ENCODE measurements around the gene CRYBA2.

The CRYBA2 gene

DNA sequence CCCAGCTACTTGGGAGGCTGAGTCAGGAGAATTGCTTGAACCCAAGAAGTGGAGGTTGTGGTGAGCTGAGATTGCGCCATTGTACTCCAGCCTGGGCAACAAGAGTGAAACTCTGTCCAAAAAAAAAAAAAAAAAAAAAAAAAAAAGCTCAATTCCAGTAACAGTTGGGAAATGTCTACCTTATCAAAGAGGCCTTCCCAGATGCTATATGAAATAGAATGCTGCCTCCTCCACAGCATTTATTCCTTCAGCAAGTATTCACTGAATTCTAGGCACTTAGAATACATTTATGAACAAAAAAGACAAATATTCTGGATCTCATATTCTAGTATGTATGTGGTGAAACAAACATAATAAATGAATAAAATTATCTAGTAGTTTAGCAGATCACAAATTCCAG, 46.6 kb downstream of the CRYBA2 start:
- DNase-seq = no peak

DNA sequence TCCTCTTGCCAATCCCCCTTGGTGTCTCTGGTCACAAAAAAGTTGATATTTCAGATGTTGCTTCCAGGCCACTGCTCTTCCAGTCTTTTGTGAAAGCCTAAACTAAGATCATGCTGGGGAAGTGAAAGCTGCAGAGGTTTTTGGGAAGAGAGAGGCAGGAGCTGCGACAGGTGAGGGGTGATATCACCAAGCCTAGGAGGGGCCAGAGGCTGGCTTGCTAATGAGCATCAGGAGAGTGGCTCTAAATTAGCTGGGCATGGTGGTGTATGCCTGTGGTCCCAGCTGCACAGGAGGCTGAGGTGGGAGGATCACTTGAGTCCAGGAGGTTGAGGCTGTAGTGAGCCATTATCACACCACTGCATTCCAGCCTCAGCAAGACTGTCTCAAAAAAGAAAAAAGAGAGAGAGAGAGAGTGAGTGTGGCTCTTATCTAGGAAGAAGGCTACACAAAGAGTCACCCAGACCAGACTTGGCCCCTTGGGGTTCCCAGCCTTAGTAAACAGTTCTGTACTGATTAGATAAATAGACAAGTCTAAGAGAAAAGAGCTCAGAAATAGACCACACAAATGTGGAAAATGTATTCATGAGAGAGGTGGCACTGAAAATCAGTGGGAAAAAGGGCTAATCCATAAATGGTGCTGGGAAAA, 48.3 kb downstream of the CRYBA2 start:
- no peak for DNase-seq
